Measurements from ENCODE around the gene RAB20. TPM values are rescaled to one million over a fixed set of nuclear protein-coding genes. Genes with fewer than 3 reads are reported as not detected.

The RAB20 gene
- total and polyA plus RNA-seq, 10 donors = 19.1 to 96.4 (median 52.8) TPM

DNA sequence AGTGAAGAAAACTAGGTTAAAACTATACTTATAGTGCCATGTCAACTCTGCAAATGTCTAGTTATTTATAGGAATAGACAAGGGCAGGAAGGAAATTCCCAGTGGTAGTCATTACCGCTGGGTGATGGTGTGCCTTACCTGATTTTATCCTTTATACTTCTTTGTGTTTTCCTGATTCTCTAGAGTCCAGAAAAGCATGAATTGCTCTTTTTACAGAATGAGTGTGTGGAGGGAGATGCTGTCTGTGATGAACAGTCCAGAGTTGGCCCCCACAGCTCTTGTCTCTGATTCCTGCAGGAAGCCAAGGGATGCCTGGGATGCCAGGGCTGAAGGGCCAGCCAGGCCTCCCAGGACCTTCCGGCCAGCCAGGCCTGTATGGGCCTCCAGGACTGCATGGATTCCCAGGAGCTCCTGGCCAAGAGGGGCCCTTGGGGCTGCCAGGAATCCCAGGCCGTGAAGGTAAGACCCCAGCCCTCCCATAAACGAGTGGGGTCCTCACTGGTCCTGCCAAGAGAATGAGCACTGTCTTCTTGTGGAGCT lies 83.7 kb downstream of the RAB20 start:
- Histone ChIP-seq H3K4me1 (peaks cover 0 to 8% (median 2%) of the 10 kb centered on the region in 6 donors), H3K9me3 (no peaks in the 10 kb centered on the region), H3K36me3 (peaks cover 0 to 83% (median 14%) of the 10 kb centered on the region in 6 donors), H3K4me3 (no peak overlapping the region), H3K27me3 (replicated peaks in 1 of 7) (no peaks in the 10 kb centered on the region), H3K27ac (peak overlapping the region in 2 of 8 donors; percentile 20 to 21)
- 65 to 82% (median 76%) methylated on average over 2 to 4 of the region's 4 CpGs for WGBS, 5 donors
- TF ChIP-seq POLR2AphosphoS5 (IDR thresholded peaks at IDR 0.05) (no peak), POLR2A (IDR thresholded peaks at IDR 0.05) (no peak)
- TF ChIP-seq, protein P1, sequence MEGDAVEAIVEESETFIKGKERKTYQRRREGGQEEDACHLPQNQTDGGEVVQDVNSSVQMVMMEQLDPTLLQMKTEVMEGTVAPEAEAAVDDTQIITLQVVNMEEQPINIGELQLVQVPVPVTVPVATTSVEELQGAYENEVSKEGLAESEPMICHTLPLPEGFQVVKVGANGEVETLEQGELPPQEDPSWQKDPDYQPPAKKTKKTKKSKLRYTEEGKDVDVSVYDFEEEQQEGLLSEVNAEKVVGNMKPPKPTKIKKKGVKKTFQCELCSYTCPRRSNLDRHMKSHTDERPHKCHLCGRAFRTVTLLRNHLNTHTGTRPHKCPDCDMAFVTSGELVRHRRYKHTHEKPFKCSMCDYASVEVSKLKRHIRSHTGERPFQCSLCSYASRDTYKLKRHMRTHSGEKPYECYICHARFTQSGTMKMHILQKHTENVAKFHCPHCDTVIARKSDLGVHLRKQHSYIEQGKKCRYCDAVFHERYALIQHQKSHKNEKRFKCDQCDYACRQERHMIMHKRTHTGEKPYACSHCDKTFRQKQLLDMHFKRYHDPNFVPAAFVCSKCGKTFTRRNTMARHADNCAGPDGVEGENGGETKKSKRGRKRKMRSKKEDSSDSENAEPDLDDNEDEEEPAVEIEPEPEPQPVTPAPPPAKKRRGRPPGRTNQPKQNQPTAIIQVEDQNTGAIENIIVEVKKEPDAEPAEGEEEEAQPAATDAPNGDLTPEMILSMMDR (IDR thresholded peaks at IDR 0.05 in 8 of 11, conservative IDR thresholded peaks at IDR 0.05 in 3 of 11) = no peak
- DNase-seq = no peak
- intact Hi-C loops (cut with DNase I; ENCODE audit: low total_unique reads) = no loop called here

DNA sequence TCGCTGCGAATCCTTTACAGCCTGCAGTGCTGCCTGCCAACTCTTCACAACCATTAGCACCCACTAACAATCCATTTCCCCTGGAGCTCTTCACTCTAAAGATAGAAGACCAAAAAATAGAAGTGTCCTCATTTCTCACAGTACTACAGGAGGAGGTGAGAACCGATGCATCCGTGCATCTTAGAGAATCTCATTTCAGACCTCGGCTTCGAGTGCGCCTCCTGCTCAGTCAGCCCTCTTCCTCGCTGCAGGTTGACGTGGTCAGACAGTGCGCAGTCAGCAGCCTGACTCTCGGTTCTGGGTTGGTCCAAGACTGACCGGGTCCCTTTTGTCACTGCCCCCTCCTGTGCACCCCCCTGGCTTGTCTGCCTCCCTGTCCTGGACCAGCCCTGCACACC lies 85.3 kb downstream of the RAB20 start:
- intact Hi-C loops (cut with DNase I; ENCODE audit: low total_unique reads) = no loop called here
- 84 to 97% (median 86%) methylated on average over 11 to 12 of the region's 12 CpGs for WGBS, 5 donors
- H3K9me3 ChIP-seq = no peaks in the 10 kb centered on the region
- DNase-seq = no peak
- H3K4me1 ChIP-seq = peaks cover 5 to 24% (median 12%) of the 10 kb centered on the region in 6 donors
- H3K4me3 ChIP-seq = no peak overlapping the region
- no peak for TF ChIP-seq POLR2A (IDR thresholded peaks at IDR 0.05)
- TF ChIP-seq, protein P1 (IDR thresholded peaks at IDR 0.05 in 8 of 11, conservative IDR thresholded peaks at IDR 0.05 in 3 of 11) = no peak
- TF ChIP-seq POLR2AphosphoS5 (IDR thresholded peaks at IDR 0.05) = no peak
- peaks cover 0 to 78% (median 12%) of the 10 kb centered on the region in 6 donors for H3K36me3 ChIP-seq
- H3K27ac ChIP-seq = no peak overlapping the region
- no peaks in the 10 kb centered on the region for H3K27me3 ChIP-seq (replicated peaks in 1 of 7)

DNA sequence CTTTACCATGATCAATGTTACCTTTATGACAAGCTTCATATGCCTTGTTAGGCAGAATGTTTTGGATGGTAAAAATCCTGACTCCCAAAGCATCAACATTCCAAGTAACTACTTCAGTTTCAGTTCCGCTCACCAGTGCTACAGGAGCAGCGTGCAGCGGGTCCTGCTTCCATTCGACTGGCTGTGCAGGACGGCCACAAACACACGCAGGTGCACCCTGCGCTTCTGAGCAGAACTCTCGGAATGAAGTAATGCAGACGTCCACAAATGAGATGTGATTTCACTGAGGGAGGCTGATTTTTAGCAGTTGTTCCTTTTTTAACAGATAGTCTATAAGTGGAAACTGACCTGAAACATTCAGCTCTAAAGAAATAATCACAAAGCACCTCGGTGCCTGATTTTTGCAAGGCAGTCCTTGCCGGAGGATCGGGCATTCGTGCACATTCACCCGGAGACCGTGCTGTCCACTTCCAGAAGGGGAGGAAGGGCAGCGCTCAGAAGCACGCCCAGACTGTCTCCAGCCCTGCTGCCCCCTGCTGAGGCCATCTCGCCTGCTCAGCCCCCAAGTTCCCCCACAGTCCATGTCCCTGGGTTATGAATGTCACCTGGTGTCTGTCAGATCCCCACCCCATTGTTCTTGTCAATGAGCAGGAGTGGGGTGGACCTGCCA lies 85.8 kb downstream of the RAB20 start:
- DNase-seq = no peak
- intact Hi-C loops (cut with DNase I; ENCODE audit: low total_unique reads) = no loop called here
- Histone ChIP-seq H3K27ac (no peak overlapping the region), H3K9me3 (no peaks in the 10 kb centered on the region), H3K4me3 (no peak overlapping the region), H3K36me3 (peaks cover 0 to 81% (median 12%) of the 10 kb centered on the region in 6 donors), H3K4me1 (peaks cover 10 to 29% (median 17%) of the 10 kb centered on the region in 6 donors), H3K27me3 (replicated peaks in 1 of 7) (no peaks in the 10 kb centered on the region)
- 78 to 90% (median 86%) methylated on average over 18 of the region's 18 CpGs for WGBS, 5 donors
- TF ChIP-seq POLR2AphosphoS5 (IDR thresholded peaks at IDR 0.05) (peak in 1 of 3 donors; percentile 29), POLR2A (IDR thresholded peaks at IDR 0.05) (no peak)
- TF ChIP-seq, protein P1 (IDR thresholded peaks at IDR 0.05 in 8 of 11, conservative IDR thresholded peaks at IDR 0.05 in 3 of 11) = no peak

DNA sequence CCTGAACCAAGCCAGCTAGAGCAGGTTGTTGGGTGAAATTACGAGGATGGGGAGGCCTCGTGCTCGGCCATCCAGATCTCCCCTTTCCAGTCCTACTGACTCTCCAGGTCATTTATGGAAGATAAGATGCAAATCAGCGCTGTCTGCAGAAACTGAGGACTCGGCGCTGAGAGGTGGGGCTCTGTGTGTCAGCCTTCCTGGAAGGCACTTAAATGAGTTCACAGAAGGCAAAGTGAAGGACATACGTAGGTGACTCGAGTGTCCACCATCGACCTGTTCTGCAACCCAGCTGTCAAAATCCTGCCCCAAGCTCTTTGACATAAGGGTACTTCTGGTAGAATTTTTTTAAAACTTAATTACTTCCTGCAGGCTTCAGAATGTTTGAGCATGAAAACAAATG lies 86.4 kb downstream of the RAB20 start:
- TF ChIP-seq POLR2AphosphoS5 (IDR thresholded peaks at IDR 0.05) (no peak), POLR2A (IDR thresholded peaks at IDR 0.05) (no peak)
- TF ChIP-seq, protein P1 (IDR thresholded peaks at IDR 0.05 in 8 of 11, conservative IDR thresholded peaks at IDR 0.05 in 3 of 11) = no peak
- Histone ChIP-seq H3K9me3 (no peaks in the 10 kb centered on the region), H3K27me3 (replicated peaks in 1 of 7) (no peaks in the 10 kb centered on the region), H3K4me1 (peaks cover 15 to 35% (median 23%) of the 10 kb centered on the region in 6 donors), H3K36me3 (peaks cover 0 to 78% (median 12%) of the 10 kb centered on the region in 6 donors), H3K27ac (no peak overlapping the region), H3K4me3 (no peak overlapping the region)
- WGBS, 5 donors = 62 to 64% (median 63%) methylated on average over 9 of the region's 9 CpGs
- intact Hi-C loops (cut with DNase I; ENCODE audit: low total_unique reads) = no loop called here
- no peak for DNase-seq

Data from spleen (tissue), 11 donors.